Panc1 (cell line): ENCODE results near the gene RPRD2.

Source experiments
- CTCF ChIP-seq: fragments of 450-650 bp; IDR thresholded peaks from 2 replicates; pipeline ENCODE4 v1.5.1; 2017; ENCODE audit warnings: mild to moderate bottlenecking
- REST ChIP-seq, 2 experiments: IDR thresholded peaks; 2 replicates each; pipeline ENCODE4 v1.6.1; 2011 to 2012; ENCODE audit warnings: low read depth in 2 of 2, control low read depth in 1 of 2, low read length in 1 of 2, mild to moderate bottlenecking in 1 of 2, moderate library complexity in 1 of 2; ENCODE audit not compliant: insufficient read depth in 1 of 2

- TF ChIP-seq CTCF (no peak), REST (IDR thresholded peaks at IDR 0.05; ENCODE audit: insufficient read depth in 1 of 2, low read depth in 2 of 2, low read length in 1 of 2) (no peak)
Measured at GRCh38 chr1:150477320-150477719, 113.4 kb downstream of the RPRD2 start.
